B cell (primary cell): ENCODE results near the gene NPIPA3. TPM values are rescaled to one million over a fixed set of nuclear protein-coding genes. Genes with fewer than 3 reads are reported as not detected.

Source experiments
- ATAC-seq: fragments of 200-7000 bp; cut with Tn5 transposase; one replicate; pipeline ENCODE4 v1.10.0; 2021; ENCODE audit warnings: low read depth, mild to moderate bottlenecking, moderate number of reproducible peaks, moderate library complexity
- CTCF ChIA-PET: fragments of 350-600 bp; sonication (Branson Sonifier 250); formaldehyde crosslinking; loops from one replicate; lab custom pipeline; 2021; ENCODE audit warnings: antibody characterized with exemption, inconsistent platforms; lab: Charles Lee
- POLR2A ChIA-PET: fragments of 350-600 bp; sonication (Branson Sonifier 250); formaldehyde crosslinking; loops from one replicate; lab custom pipeline; 2021; ENCODE audit warnings: antibody characterized with exemption; lab: Charles Lee
- DNase-seq: peaks from one replicate; pipeline ENCODE4 v3.0.0; 2013
- H2AFZ ChIP-seq: 2 replicates; pipeline ENCODE4 v1.6.1; 2012; ENCODE audit warnings: mild to moderate bottlenecking, low read depth, low read length; ENCODE audit not compliant: insufficient read depth, poor library complexity, severe bottlenecking
- H3K27ac ChIP-seq, 2 donors: 1 replicate in 1 of 2; 2 replicates in 1 of 2; pipeline ENCODE4 v1.5.1; 2012 to 2013; ENCODE audit warnings: low read length in 2 of 2, mild to moderate bottlenecking in 2 of 2, moderate library complexity in 1 of 2
- H3K27me3 ChIP-seq, 4 experiments: fragments of 200-600 bp in 1 of 4; sonication (generic) in 1 of 4; replicated peaks in 1 of 4; 1 replicate in 2 of 4; 2 replicates in 2 of 4; pipeline versions ENCODE4 v1.6.1 to v1.7.0; 2013 to 2016; ENCODE audit warnings: low read length in 3 of 4, mild to moderate bottlenecking in 2 of 4, mixed read lengths in 1 of 4, moderate library complexity in 1 of 4; ENCODE audit not compliant: insufficient read depth in 4 of 4, control insufficient read depth in 3 of 4; ENCODE audit errors: control extremely low read depth in 1 of 4
- H3K36me3 ChIP-seq, 2 experiments: replicated peaks in 1 of 2; 1 replicate in 1 of 2; 2 replicates in 1 of 2; pipeline versions ENCODE4 v1.6.1 to v1.7.1; 2013; ENCODE audit warnings: low read length in 1 of 2; ENCODE audit not compliant: insufficient read depth in 2 of 2, control insufficient read depth in 1 of 2; ENCODE audit errors: control extremely low read depth in 1 of 2, extremely low read depth in 1 of 2
- H3K4me1 ChIP-seq, 2 donors: fragments of 200-600 bp in 1 of 2; sonication (generic) in 1 of 2; 1 replicate in 1 of 2; 2 replicates in 1 of 2; pipeline versions ENCODE4 v1.5.1 to v1.6.1; 2013 to 2017; ENCODE audit warnings: low read length in 2 of 2; ENCODE audit not compliant: control insufficient read depth in 2 of 2, insufficient read depth in 2 of 2
- H3K4me2 ChIP-seq: replicated peaks from 2 replicates; pipeline ENCODE3; 2012; ENCODE audit warnings: mild to moderate bottlenecking, low read depth, low read length; ENCODE audit not compliant: poor library complexity, severe bottlenecking
- H3K4me3 ChIP-seq, 5 experiments: fragments of 200-600 bp in 1 of 5; sonication (generic) in 1 of 5; 1 replicate in 3 of 5; 2 replicates in 2 of 5; pipeline versions ENCODE4 v1.5.1 to v1.7.0; 2011 to 2016; ENCODE audit warnings: low read length in 4 of 5, mild to moderate bottlenecking in 4 of 5, low read depth in 2 of 5, control low read depth in 1 of 5, moderate library complexity in 1 of 5; ENCODE audit not compliant: insufficient read depth in 1 of 5; ENCODE audit errors: control extremely low read depth in 1 of 5, extremely low read depth in 1 of 5
- H3K79me2 ChIP-seq: fragments of 200-600 bp; sonication (generic); one replicate; pipeline ENCODE4 v1.6.0; 2016; ENCODE audit warnings: low read length; ENCODE audit not compliant: control insufficient read depth, insufficient read depth
- H3K9ac ChIP-seq: fragments of 200-600 bp; sonication (generic); 2 replicates; pipeline ENCODE4 v1.6.1; 2017; ENCODE audit warnings: mild to moderate bottlenecking, low read length, moderate library complexity
- H3K9me3 ChIP-seq, 3 donors: one replicate each; pipeline versions ENCODE4 v1.6.1 to v1.7.1; 2013; ENCODE audit warnings: low read length in 2 of 3; ENCODE audit not compliant: control insufficient read depth in 2 of 3, insufficient read depth in 1 of 3; ENCODE audit errors: control extremely low read depth in 1 of 3
- H4K20me1 ChIP-seq: 2 replicates; pipeline ENCODE4 v1.6.0; 2012; ENCODE audit warnings: mild to moderate bottlenecking, low read length; ENCODE audit not compliant: insufficient read depth, control insufficient read depth, poor library complexity, severe bottlenecking
- H3K27ac Mint-ChIP-seq: one replicate; pipeline ENCODE4 v1.8.0; 2021; ENCODE audit warnings: mixed read lengths
- H3K27me3 Mint-ChIP-seq: one replicate; pipeline ENCODE4 v1.8.0; 2021; ENCODE audit warnings: mixed read lengths
- H3K4me1 Mint-ChIP-seq: one replicate; pipeline ENCODE4 v1.8.0; 2021; ENCODE audit warnings: mixed read lengths
- H3K4me3 Mint-ChIP-seq: one replicate; pipeline ENCODE4 v1.8.0; 2021; ENCODE audit warnings: mixed read lengths
- H3K9me3 Mint-ChIP-seq: one replicate; pipeline ENCODE4 v1.8.0; 2022; ENCODE audit warnings: mixed read lengths; ENCODE audit not compliant: insufficient read depth
- EZH2 ChIP-seq: IDR thresholded peaks from 2 replicates; pipeline ENCODE4 v1.6.1; 2012; ENCODE audit warnings: borderline replicate concordance, low read depth, mild to moderate bottlenecking, moderate library complexity, low read length; ENCODE audit not compliant: insufficient read depth, poor library complexity, severe bottlenecking
- WGBS: methylation state at CpG from one replicate; pipeline ENCODE4 v1.1.5; 2013; ENCODE audit warnings: missing lambda C conversion rate; ENCODE audit not compliant: insufficient coverage; 5-methylcytosine and 5-hydroxymethylcytosine counted together
- intact Hi-C: fragments of 100-400 bp; cut with micrococcal nuclease; formaldehyde crosslinking; loops from one replicate; pipeline ENCODE4 v1.10.0; 2022
- polyA plus RNA-seq: library from polyadenylated mRNA; depleted of rRNA; stranded (reverse); fragments of >200 nt; gene quantifications from 2 replicates; pipeline ENCODE4 v1.2.3, GENCODE V29; 2012
- total RNA-seq, 2 donors: library from RNA; stranded (reverse); fragments of 120-200 nt in 1 of 2; gene quantifications; 1 replicate in 1 of 2; 2 replicates in 1 of 2; pipeline versions ENCODE4 v1.2.3 to v1.2.4, GENCODE V29; 2013 to 2022
- TF ChIP-seq, protein P1 (sequence below): fragments of 200-600 bp; IDR thresholded peaks from one replicate; pipeline ENCODE4 v1.8.0; 2022; ENCODE audit warnings: antibody characterized with exemption, mild to moderate bottlenecking

Gene NPIPA3
- total and polyA plus RNA-seq, 2 donors (not counting 1 experiment from before 2014, with no cell fraction given): 1.4 to 3.7 TPM

DNA sequence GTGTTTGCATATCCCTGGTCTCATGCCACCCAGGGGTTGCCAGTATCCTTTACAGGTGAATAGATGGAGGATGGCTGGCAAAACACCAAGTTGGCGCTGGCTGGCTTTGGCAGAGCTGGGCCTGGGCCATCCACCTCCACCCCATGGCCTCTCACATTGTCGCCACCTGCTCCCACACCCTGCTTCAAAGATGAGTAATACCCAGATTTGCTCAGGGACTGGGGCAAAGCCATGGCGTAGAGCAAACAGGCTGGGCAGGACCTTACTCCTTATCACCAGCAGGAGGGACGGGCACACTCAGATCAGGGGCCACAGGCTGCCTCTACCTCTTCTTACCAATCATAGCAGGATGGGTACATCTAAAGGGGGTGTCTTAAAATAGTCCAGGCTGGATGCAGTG is 33.4 kb upstream of the NPIPA3 start:
- POLR2A ChIA-PET: no interaction called here
- Mint-ChIP-seq H3K4me3 (no peak overlapping the region), H3K4me1 (peaks cover 18% of the 10 kb centered on the region), H3K27me3 (no peaks in the 10 kb centered on the region), H3K9me3 (no peaks in the 10 kb centered on the region), H3K27ac (no peak overlapping the region)
- intact Hi-C loops: no loop called here
- Histone ChIP-seq H3K9ac (no peak overlapping the region), H4K20me1 (no peaks in the 10 kb centered on the region), H3K4me1 (peaks cover 12 to 15% of the 10 kb centered on the region in 2 donors), H3K9me3 (no peaks in the 10 kb centered on the region), H3K79me2 (no peaks in the 10 kb centered on the region), H3K27me3 (no peaks in the 10 kb centered on the region), H3K36me3 (peaks cover 15 to 35% of the 10 kb centered on the region in 2 experiments), H3K4me2 (no peak overlapping the region), H2AFZ (no peak overlapping the region), H3K4me3 (no peak overlapping the region), H3K27ac (no peak overlapping the region)
- TF ChIP-seq, protein P1, sequence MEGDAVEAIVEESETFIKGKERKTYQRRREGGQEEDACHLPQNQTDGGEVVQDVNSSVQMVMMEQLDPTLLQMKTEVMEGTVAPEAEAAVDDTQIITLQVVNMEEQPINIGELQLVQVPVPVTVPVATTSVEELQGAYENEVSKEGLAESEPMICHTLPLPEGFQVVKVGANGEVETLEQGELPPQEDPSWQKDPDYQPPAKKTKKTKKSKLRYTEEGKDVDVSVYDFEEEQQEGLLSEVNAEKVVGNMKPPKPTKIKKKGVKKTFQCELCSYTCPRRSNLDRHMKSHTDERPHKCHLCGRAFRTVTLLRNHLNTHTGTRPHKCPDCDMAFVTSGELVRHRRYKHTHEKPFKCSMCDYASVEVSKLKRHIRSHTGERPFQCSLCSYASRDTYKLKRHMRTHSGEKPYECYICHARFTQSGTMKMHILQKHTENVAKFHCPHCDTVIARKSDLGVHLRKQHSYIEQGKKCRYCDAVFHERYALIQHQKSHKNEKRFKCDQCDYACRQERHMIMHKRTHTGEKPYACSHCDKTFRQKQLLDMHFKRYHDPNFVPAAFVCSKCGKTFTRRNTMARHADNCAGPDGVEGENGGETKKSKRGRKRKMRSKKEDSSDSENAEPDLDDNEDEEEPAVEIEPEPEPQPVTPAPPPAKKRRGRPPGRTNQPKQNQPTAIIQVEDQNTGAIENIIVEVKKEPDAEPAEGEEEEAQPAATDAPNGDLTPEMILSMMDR: no peak
- no peak for TF ChIP-seq EZH2
- DNase-seq (no peak), ATAC-seq (no peak)
- CTCF ChIA-PET: no interaction called here
- WGBS: 93% methylated on average over 2 of the region's 4 CpGs

DNA sequence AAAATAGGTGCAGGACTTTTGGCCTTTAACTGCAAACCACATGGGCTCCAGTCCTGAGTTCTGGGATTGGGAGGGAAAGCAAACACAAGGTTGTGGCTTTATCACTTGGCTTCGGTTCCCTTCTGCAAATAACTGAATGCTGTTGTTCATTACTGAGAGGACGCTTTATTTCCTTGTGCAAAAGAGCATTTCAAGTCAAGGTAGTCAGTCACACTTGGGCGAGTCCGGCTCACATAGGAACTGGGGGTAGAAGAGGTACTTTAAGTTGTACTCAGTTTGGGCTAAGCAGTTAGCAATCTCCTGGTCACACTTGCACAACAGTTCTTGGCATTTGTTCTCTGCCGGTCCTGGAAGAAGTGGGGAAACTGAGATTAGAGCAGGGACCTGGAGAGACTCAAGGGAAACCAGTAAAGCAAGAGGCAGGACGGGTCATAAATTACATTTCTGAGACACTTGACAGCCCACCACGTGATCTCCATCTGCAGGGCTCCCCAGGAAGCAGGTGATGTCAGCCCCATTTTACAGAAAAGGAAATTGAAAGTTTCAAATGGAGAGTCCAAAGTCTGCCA is 30.7 kb upstream of the NPIPA3 start:
- WGBS: 48% methylated on average over 5 of the region's 7 CpGs
- intact Hi-C loops: no loop called here
- Mint-ChIP-seq H3K27me3 (no peaks in the 10 kb centered on the region), H3K9me3 (no peaks in the 10 kb centered on the region), H3K4me1 (peaks cover 18% of the 10 kb centered on the region), H3K4me3 (peak overlapping the region; percentile 61), H3K27ac (peak overlapping the region; percentile 59)
- H3K9ac ChIP-seq: peak overlapping the region; percentile 33
- peaks cover 12 to 15% of the 10 kb centered on the region in 2 donors for H3K4me1 ChIP-seq
- H4K20me1 ChIP-seq: no peaks in the 10 kb centered on the region
- ChIA-PET POLR2A (no interaction called here), CTCF (no interaction called here)
- H3K79me2 ChIP-seq: no peaks in the 10 kb centered on the region
- peak; percentile 62 for DNase-seq
- no peak for TF ChIP-seq EZH2
- TF ChIP-seq, protein P1: no peak
- H3K36me3 ChIP-seq: peaks cover 2 to 11% of the 10 kb centered on the region in 2 experiments
- no peaks in the 10 kb centered on the region for H3K27me3 ChIP-seq
- peak overlapping the region; percentile 56 for H3K4me2 ChIP-seq
- H3K27ac ChIP-seq: peak overlapping the region; percentile 63 to 65
- ATAC-seq: peak; percentile 74
- H2AFZ ChIP-seq: peak overlapping the region; percentile 20
- H3K4me3 ChIP-seq: peak overlapping the region in 1 of 5 experiments; percentile 13
- peaks cover 0 to 4% (median 0%) of the 10 kb centered on the region in 3 donors for H3K9me3 ChIP-seq
